Thyroid gland (tissue), 4 donors: ENCODE results near the gene OPN1LW. TPM values are rescaled to one million over a fixed set of nuclear protein-coding genes. Genes with fewer than 3 reads are reported as not detected.
"Not testable (repeated sequence)": the region's sequence is repeated elsewhere in the genome, so short reads cannot be mapped to it uniquely, and the experiment has no call there.

ENCODE experiments used
- DNase-seq, 2 donors: peaks; one replicate each; pipeline ENCODE4 v3.0.0-alpha.2; 2019
- H3K27ac ChIP-seq, 3 donors: fragments of 200-600 bp; sonication (generic); 1 replicate in 2 of 3; 2 replicates in 1 of 3; pipeline ENCODE4 v1.5.1; 2016 to 2019; ENCODE audit warnings: mild to moderate bottlenecking in 1 of 3, moderate library complexity in 1 of 3
- H3K27me3 ChIP-seq: fragments of 200-600 bp; sonication (generic); one replicate; pipeline ENCODE4 v1.5.1; 2019
- H3K36me3 ChIP-seq, 2 donors: fragments of 200-600 bp; sonication (generic); one replicate each; pipeline ENCODE4 v1.5.1; 2016 to 2019
- H3K4me1 ChIP-seq, 2 donors: fragments of 200-600 bp; sonication (generic); one replicate each; pipeline ENCODE4 v1.5.1; 2017 to 2019
- H3K4me3 ChIP-seq, 3 donors: fragments of 200-600 bp; sonication (generic); replicated peaks in 1 of 3; 1 replicate in 2 of 3; 2 replicates in 1 of 3; pipeline ENCODE4 v1.5.1; 2016; ENCODE audit warnings: mild to moderate bottlenecking in 1 of 3
- H3K9me3 ChIP-seq: fragments of 200-600 bp; sonication (generic); one replicate; pipeline ENCODE4 v1.5.1; 2017
- WGBS, 2 donors: methylation state at CpG; one replicate each; pipeline ENCODE4 v1.1.5; 2017; 5-methylcytosine and 5-hydroxymethylcytosine counted together
- intact Hi-C: fragments of 100-400 bp; cut with DNase I; formaldehyde crosslinking; loops from one replicate; pipeline ENCODE4 v1.15.1; 2023
- total RNA-seq, 4 donors: library from RNA; depleted of rRNA; stranded (reverse); fragments of >200 nt; gene quantifications; one replicate each; pipeline ENCODE4 v1.2.3, GENCODE V29; 2016

Gene OPN1LW
- total RNA-seq, 4 donors from 2014 or later = not detected

DNA sequence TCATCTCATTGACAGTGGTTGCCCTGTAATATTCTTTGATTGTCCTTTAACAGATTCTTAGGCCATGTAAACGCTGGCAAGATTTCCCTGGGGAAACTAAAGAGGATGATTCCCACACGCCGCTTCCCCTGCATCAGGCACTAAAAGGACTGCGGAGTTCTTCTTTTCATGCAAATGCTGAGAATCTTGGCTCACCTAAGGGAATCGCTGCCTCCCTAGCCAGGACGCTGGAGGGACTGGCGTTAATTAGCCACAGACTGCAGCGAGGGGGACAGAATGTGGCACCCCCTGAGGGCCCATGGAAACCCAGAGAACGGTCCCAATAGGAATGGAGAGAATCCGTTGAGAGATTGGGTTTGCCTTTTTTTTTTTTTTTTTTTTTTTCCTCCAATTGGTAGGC lies 30.3 kb downstream of the OPN1LW start:
- H3K27me3 ChIP-seq, H3K27ac ChIP-seq, H3K4me1 ChIP-seq, intact Hi-C loops, DNase-seq, H3K4me3 ChIP-seq, H3K36me3 ChIP-seq, H3K9me3 ChIP-seq: not testable (repeated sequence)
- WGBS, 2 donors = no CpG with 5 or more reads among the region's 10 CpGs

DNA sequence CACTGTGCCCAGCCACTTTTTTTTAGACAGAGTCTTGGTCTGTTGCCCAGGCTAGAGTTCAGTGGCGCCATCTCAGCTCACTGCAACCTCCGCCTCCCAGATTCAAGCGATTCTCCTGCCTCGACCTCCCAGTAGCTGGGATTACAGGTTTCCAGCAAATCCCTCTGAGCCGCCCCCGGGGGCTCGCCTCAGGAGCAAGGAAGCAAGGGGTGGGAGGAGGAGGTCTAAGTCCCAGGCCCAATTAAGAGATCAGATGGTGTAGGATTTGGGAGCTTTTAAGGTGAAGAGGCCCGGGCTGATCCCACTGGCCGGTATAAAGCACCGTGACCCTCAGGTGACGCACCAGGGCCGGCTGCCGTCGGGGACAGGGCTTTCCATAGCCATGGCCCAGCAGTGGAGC lies 38.3 kb downstream of the OPN1LW start, which contains the start of gene OPN1MW:
Gene OPN1MW (plus strand): TSS at position 301 of the 400 bp plus-strand sequence. CDS start 82 bp downstream, at position 383.
- no CpG with 5 or more reads among the region's 14 CpGs for WGBS, 2 donors
- H3K27ac ChIP-seq, H3K4me1 ChIP-seq, DNase-seq, H3K9me3 ChIP-seq, H3K4me3 ChIP-seq, H3K27me3 ChIP-seq, intact Hi-C loops, H3K36me3 ChIP-seq: not testable (repeated sequence)

DNA sequence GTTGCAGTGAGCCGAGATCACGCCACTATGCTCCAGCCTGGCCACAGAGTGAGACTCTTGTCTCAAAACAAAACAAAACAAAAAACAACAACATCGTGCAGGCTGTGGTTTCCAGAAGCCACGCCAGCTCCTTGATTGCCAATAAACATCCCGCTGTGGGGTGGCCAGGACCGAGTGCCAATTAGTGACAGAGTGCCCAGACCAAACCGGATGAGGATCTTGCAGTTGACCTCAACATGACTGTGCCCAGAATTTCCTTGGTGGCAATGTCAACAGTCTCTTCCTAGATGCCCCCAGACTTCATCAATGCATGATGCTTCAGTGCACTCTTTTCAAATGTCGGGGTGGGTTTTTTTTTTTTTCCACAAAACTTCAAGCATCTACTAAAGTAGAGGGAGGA lies 39.8 kb downstream of the OPN1LW start:
- H3K27ac ChIP-seq, H3K9me3 ChIP-seq, H3K4me3 ChIP-seq, H3K27me3 ChIP-seq, H3K36me3 ChIP-seq, intact Hi-C loops, H3K4me1 ChIP-seq, DNase-seq: not testable (repeated sequence)
- WGBS, 2 donors = no CpG with 5 or more reads among the region's 8 CpGs

DNA sequence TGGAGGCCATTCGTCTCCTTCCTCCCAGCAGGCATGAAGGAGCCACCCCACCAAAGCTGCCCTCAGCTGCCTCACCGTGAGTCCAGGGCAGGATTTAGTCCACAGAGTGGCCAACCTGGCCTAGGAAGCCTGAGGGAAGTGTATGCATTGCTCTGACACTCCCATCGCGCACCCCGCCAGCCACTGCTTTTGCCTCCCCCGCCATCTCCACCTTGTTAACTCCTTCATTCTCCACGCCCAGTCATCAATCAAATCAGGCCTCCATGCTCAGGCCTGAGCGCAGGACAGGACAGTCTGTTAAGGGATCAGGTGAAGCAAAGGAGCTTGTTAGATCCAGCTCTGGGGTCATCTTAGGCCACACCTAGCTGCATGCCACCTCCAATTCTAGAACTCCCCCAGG lies 48.8 kb downstream of the OPN1LW start:
- H3K9me3 ChIP-seq, H3K27me3 ChIP-seq, H3K4me3 ChIP-seq, H3K36me3 ChIP-seq, H3K27ac ChIP-seq, intact Hi-C loops, DNase-seq, H3K4me1 ChIP-seq: not testable (repeated sequence)
- no CpG with 5 or more reads among the region's 8 CpGs for WGBS, 2 donors

DNA sequence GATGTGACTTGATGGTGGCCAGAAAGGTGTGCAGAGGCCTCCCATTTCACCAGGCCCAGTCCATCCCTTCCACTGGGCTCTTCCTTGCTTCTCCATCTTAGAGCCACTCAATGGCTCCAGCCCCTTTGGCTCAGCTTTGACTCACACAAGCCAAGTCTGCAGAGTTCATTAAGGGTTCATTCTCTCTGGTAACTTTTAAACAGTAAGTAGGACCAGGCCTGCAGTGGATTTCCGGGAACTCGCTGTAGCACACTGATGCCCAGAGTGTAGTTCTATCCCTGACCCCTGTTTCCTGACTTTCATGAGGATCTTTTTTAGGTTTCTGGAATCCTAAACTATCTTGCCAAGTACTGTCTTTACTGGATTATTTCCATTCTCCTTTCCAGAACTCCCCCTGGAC lies 50.3 kb downstream of the OPN1LW start:
- H3K27me3 ChIP-seq, H3K27ac ChIP-seq, H3K4me1 ChIP-seq, DNase-seq, H3K36me3 ChIP-seq, H3K4me3 ChIP-seq, intact Hi-C loops, H3K9me3 ChIP-seq: not testable (repeated sequence)
- WGBS, 2 donors = no CpG with 5 or more reads among the region's 2 CpGs

DNA sequence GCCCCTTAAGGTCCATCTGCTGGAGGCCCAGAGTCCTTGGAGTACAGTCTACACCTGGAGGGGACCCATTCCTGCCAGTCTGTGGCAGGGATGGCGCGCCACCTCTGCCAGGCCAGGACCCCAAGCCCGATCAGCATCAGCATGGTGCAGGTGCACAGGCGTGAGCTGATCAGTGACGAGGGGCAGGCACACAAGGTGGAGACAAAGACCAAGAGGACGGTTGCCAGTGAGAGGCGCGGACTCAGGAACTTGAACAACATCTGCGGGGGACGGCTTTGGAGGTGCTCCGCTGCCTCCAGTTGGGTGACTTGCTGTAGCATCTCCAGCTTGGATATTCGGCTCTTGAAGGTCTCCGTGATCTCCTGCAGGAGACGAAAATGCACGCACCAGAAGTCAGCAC lies 52.4 kb downstream of the OPN1LW start:
- DNase-seq, H3K4me1 ChIP-seq, H3K36me3 ChIP-seq, H3K9me3 ChIP-seq, H3K27me3 ChIP-seq, H3K4me3 ChIP-seq, H3K27ac ChIP-seq, intact Hi-C loops: not testable (repeated sequence)
- WGBS, 2 donors = no CpG with 5 or more reads among the region's 15 CpGs

Other genes with a start within 250 kb of the OPN1LW start
- gene AVPR2, start 239.6 kb upstream of the OPN1LW start, total RNA-seq = 1 to 10 TPM in 3 of 4 donors, not detected in 1; 1.1 to 2.8 (median 2.6) TPM
- gene ARHGAP4, start 218.0 kb upstream of the OPN1LW start, total RNA-seq = 10 to 100 TPM in 2 of 4 donors, 1 to 10 TPM in 2; 6.5 to 37.0 (median 12.2) TPM
- 10 to 100 TPM; 58.7 to 89.3 (median 69.7) TPM for gene NAA10, start 209.2 kb upstream of the OPN1LW start, total RNA-seq
- 10 to 100 TPM in 1 of 4 donors, 1 to 10 TPM in 3; 3.6 to 16.5 (median 4.4) TPM for gene RENBP, start 199.6 kb upstream of the OPN1LW start, total RNA-seq
- 100 to 1,000 TPM in 1 of 4 donors, 10 to 100 TPM in 3; 23.5 to 119 (median 52.3) TPM for gene HCFC1, start 172.4 kb upstream of the OPN1LW start, total RNA-seq
- gene TMEM187, start 171.5 kb upstream of the OPN1LW start, total RNA-seq = 10 to 100 TPM in 1 of 4 donors, 1 to 10 TPM in 3; 3.8 to 10.7 (median 8.7) TPM
- gene IRAK1, start 124.3 kb upstream of the OPN1LW start, total RNA-seq = 10 to 100 TPM; 36.4 to 53.1 (median 42.8) TPM
- 10 to 100 TPM; 47.7 to 93.3 (median 61.1) TPM for gene MECP2, start 46.5 kb upstream of the OPN1LW start, total RNA-seq
- not detected for gene OPN1MW, start 38.4 kb downstream of the OPN1LW start, total RNA-seq
- gene OPN1MW2, start 75.5 kb downstream of the OPN1LW start, total RNA-seq = not detected
- not detected for gene OPN1MW3, start 113.3 kb downstream of the OPN1LW start, total RNA-seq
- gene TEX28, start 150.9 kb downstream of the OPN1LW start, total RNA-seq = not detected
- under 1 TPM in 2 of 4 donors, not detected in 2; 0.54 to 0.89 TPM for gene TKTL1, start 151.6 kb downstream of the OPN1LW start, total RNA-seq
- gene FLNA, start 230.4 kb downstream of the OPN1LW start, total RNA-seq = 100 to 1,000 TPM; 143 to 553 (median 291) TPM
- gene EMD, start 235.1 kb downstream of the OPN1LW start, total RNA-seq = 10 to 100 TPM; 36.5 to 71.6 (median 57.2) TPM